OCI-LY1 (cell line): ENCODE results near the gene PSTPIP1.

Experiments
- H2AFZ ChIP-seq: fragments of 200-600 bp; sonication (generic), shearing (Covaris generic); 2 replicates; pipeline ENCODE4 v1.6.0; 2014; ENCODE audit warnings: antibody characterized with exemption, mild to moderate bottlenecking, low read length
- H3F3A ChIP-seq: fragments of 200-600 bp; sonication (generic), shearing (Covaris generic); 2 replicates; pipeline ENCODE4 v1.6.0; 2014; ENCODE audit warnings: mild to moderate bottlenecking, antibody characterized with exemption, low read length, moderate library complexity; ENCODE audit not compliant: insufficient read depth
- H3K27ac ChIP-seq: fragments of 200-600 bp; sonication (generic); 2 replicates; pipeline ENCODE4 v1.5.1; 2014; ENCODE audit warnings: low read length, mixed run types, mild to moderate bottlenecking, low read depth; ENCODE audit not compliant: poor library complexity, severe bottlenecking
- H3K27me3 ChIP-seq: fragments of 200-600 bp; sonication (generic); 2 replicates; pipeline ENCODE4 v1.6.0; 2014; ENCODE audit warnings: antibody characterized with exemption, mild to moderate bottlenecking, low read length, moderate library complexity; ENCODE audit not compliant: insufficient read depth
- H3K36me3 ChIP-seq: fragments of 200-600 bp; sonication (generic); 2 replicates; pipeline ENCODE4 v1.6.1; 2014; ENCODE audit warnings: mild to moderate bottlenecking, antibody characterized with exemption, low read length, moderate library complexity, mixed read lengths; ENCODE audit not compliant: insufficient read depth
- H3K4me1 ChIP-seq: fragments of 200-600 bp; sonication (generic); 2 replicates; pipeline ENCODE4 v1.5.1; 2014; ENCODE audit warnings: mild to moderate bottlenecking, low read length, moderate library complexity; ENCODE audit not compliant: insufficient read depth, severe bottlenecking
- H3K4me2 ChIP-seq: fragments of 200-600 bp; sonication (generic), shearing (Covaris generic); 2 replicates; pipeline ENCODE4 v1.6.1; 2014; ENCODE audit warnings: low read length
- H3K4me3 ChIP-seq: fragments of 200-600 bp; sonication (generic); 2 replicates; pipeline ENCODE4 v1.5.1; 2014; ENCODE audit warnings: low read length, low read depth, mild to moderate bottlenecking, mixed read lengths; ENCODE audit not compliant: poor library complexity, severe bottlenecking
- H3K79me2 ChIP-seq: fragments of 200-600 bp; shearing (Covaris generic); 2 replicates; pipeline ENCODE4 v1.6.1; 2016; ENCODE audit warnings: mixed run types, low read length, mixed read lengths; ENCODE audit not compliant: insufficient read depth
- H3K9ac ChIP-seq: fragments of 200-600 bp; sonication (generic), shearing (Covaris generic); 2 replicates; pipeline ENCODE4 v1.6.1; 2014; ENCODE audit warnings: mild to moderate bottlenecking, low read length, mixed read lengths
- H3K9me2 ChIP-seq: fragments of 200-600 bp; sonication (generic), shearing (Covaris generic); 2 replicates; pipeline ENCODE4 v1.6.1; 2014; ENCODE audit warnings: low read depth, mild to moderate bottlenecking, low read length, mixed read lengths
- H3K9me3 ChIP-seq: fragments of 200-600 bp; shearing (Covaris generic); 2 replicates; pipeline ENCODE4 v1.6.1; 2014; ENCODE audit warnings: low read length, mixed read lengths
- H4K20me1 ChIP-seq: fragments of 200-600 bp; sonication (generic), shearing (Covaris generic); 2 replicates; pipeline ENCODE4 v1.6.0; 2016; ENCODE audit warnings: mild to moderate bottlenecking, low read length; ENCODE audit not compliant: insufficient read depth
- EZH2 ChIP-seq: fragments of 200-600 bp; sonication (generic), shearing (Covaris generic); IDR thresholded peaks from 2 replicates; pipeline ENCODE4 v1.8.0; 2017; ENCODE audit warnings: borderline replicate concordance, mixed run types, mild to moderate bottlenecking, antibody characterized with exemption, low read length, moderate library complexity, mixed read lengths
- TF ChIP-seq, protein P1 (sequence below): fragments of 200-600 bp; sonication (generic), shearing (Covaris generic); IDR thresholded peaks from 2 replicates; pipeline ENCODE4 v1.5.1; 2017; ENCODE audit warnings: mild to moderate bottlenecking, antibody characterized with exemption, low read length, moderate library complexity, mixed read lengths

Gene PSTPIP1

GRCh38 chr15:77059786-77060361, 64.9 kb downstream of the PSTPIP1 start:
- no peak overlapping the region for H2AFZ ChIP-seq
- no peaks in the 10 kb centered on the region for H3K9me3 ChIP-seq
- peaks cover 29% of the 10 kb centered on the region for H3K4me1 ChIP-seq
- no peaks in the 10 kb centered on the region for H3K27me3 ChIP-seq
- H4K20me1 ChIP-seq, result no peaks in the 10 kb centered on the region
- TF ChIP-seq EZH2, result no peak
- TF ChIP-seq, protein P1, sequence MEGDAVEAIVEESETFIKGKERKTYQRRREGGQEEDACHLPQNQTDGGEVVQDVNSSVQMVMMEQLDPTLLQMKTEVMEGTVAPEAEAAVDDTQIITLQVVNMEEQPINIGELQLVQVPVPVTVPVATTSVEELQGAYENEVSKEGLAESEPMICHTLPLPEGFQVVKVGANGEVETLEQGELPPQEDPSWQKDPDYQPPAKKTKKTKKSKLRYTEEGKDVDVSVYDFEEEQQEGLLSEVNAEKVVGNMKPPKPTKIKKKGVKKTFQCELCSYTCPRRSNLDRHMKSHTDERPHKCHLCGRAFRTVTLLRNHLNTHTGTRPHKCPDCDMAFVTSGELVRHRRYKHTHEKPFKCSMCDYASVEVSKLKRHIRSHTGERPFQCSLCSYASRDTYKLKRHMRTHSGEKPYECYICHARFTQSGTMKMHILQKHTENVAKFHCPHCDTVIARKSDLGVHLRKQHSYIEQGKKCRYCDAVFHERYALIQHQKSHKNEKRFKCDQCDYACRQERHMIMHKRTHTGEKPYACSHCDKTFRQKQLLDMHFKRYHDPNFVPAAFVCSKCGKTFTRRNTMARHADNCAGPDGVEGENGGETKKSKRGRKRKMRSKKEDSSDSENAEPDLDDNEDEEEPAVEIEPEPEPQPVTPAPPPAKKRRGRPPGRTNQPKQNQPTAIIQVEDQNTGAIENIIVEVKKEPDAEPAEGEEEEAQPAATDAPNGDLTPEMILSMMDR, result no peak
- peaks cover 6% of the 10 kb centered on the region; the same call in 1 of the 2 replicates for H3K36me3 ChIP-seq
- no peaks in the 10 kb centered on the region for H3F3A ChIP-seq
- no peaks in the 10 kb centered on the region for H3K9me2 ChIP-seq
- H3K27ac ChIP-seq, result no peak overlapping the region
- peaks cover 24% of the 10 kb centered on the region for H3K79me2 ChIP-seq
- no peak overlapping the region; the same call in 1 of the 2 replicates for H3K9ac ChIP-seq
- H3K4me2 ChIP-seq, result peak overlapping the region; percentile 18; the same call in 1 of the 2 replicates
- no peak overlapping the region for H3K4me3 ChIP-seq

- Histone ChIP-seq H3K27ac (no peak overlapping the region), H3F3A (no peaks in the 10 kb centered on the region), H3K9me2 (no peaks in the 10 kb centered on the region), H3K79me2 (peaks cover 24% of the 10 kb centered on the region), H3K4me3 (no peak overlapping the region), H3K9me3 (no peaks in the 10 kb centered on the region), H3K4me1 (peaks cover 29% of the 10 kb centered on the region), H3K27me3 (no peaks in the 10 kb centered on the region), H4K20me1 (no peaks in the 10 kb centered on the region), H2AFZ (no peak overlapping the region), H3K4me2 (peak overlapping the region; percentile 18; the same call in 1 of the 2 replicates), H3K9ac (peak overlapping the region; percentile 1; the same call in 1 of the 2 replicates), H3K36me3 (0 out of 2 replicates have a peak, but pooled peaks cover 2% of the 10 kb centered on the region)
- no peak for TF ChIP-seq EZH2
- TF ChIP-seq, protein P1, result no peak
Observed at GRCh38 chr15:77060546-77060945, 65.6 kb downstream of the PSTPIP1 start.

DNA sequence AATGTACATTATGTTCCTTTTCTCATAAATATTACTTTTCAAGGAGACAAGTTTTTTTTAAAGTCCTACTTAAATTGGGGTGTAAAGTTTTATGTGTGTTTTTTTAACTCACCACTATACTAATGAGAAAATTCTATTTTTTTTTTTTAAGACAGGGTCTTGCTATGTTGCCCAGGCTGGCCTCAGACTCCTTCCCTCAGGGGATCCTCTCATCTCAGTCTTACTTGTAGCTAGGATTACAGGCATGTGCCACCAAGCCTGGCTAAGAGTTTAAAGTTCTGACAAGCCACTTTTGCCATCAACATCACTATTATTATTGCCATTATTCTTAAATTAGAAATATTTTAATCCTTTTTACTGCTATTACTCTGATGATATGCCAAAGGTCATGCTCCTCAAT, 68.3 kb downstream of the PSTPIP1 start:
- H3K4me3 ChIP-seq, result no peak overlapping the region
- no peak overlapping the region for H3K4me2 ChIP-seq
- no peak overlapping the region for H3K27ac ChIP-seq
- H4K20me1 ChIP-seq, result no peaks in the 10 kb centered on the region
- H3K4me1 ChIP-seq, result peaks cover 42% of the 10 kb centered on the region
- no peaks in the 10 kb centered on the region for H3F3A ChIP-seq
- TF ChIP-seq, protein P1, result no peak
- TF ChIP-seq EZH2, result no peak
- no peak overlapping the region for H2AFZ ChIP-seq
- H3K9me3 ChIP-seq, result no peaks in the 10 kb centered on the region
- H3K27me3 ChIP-seq, result no peaks in the 10 kb centered on the region
- no peak overlapping the region for H3K9ac ChIP-seq
- peaks cover 34% of the 10 kb centered on the region for H3K79me2 ChIP-seq
- no peaks in the 10 kb centered on the region for H3K9me2 ChIP-seq
- H3K36me3 ChIP-seq, result no peaks in the 10 kb centered on the region
